Epithelial cell of proximal tubule (primary cell): ENCODE data around the gene CELSR1. TPM values are rescaled to one million over a fixed set of nuclear protein-coding genes. Genes with fewer than 3 reads are reported as not detected.
A peak's percentile ranks its signal among the peaks of the same experiment; 100 is the strongest.

Experiments used
- DNase-seq: peaks from one replicate; pipeline ENCODE4 v3.0.0-alpha.2; 2011; ENCODE audit warnings: low read depth
- H3K4me3 ChIP-seq: 2 replicates; pipeline ENCODE4 v1.5.1; 2011; ENCODE audit warnings: low read depth, mild to moderate bottlenecking, low read length
- total RNA-seq: library from RNA; depleted of rRNA; stranded (reverse); fragments of >200 nt; gene quantifications from 2 replicates; pipeline ENCODE4 v1.2.3, GENCODE V29; 2015
- TF ChIP-seq, protein P1 (sequence below): conservative IDR thresholded peaks from 2 replicates; pipeline ENCODE4 v1.5.1; 2012; ENCODE audit warnings: low read depth, mild to moderate bottlenecking, low read length

Gene CELSR1
- total RNA-seq, 1 donor from 2014 or later: 85.0 TPM

DNA sequence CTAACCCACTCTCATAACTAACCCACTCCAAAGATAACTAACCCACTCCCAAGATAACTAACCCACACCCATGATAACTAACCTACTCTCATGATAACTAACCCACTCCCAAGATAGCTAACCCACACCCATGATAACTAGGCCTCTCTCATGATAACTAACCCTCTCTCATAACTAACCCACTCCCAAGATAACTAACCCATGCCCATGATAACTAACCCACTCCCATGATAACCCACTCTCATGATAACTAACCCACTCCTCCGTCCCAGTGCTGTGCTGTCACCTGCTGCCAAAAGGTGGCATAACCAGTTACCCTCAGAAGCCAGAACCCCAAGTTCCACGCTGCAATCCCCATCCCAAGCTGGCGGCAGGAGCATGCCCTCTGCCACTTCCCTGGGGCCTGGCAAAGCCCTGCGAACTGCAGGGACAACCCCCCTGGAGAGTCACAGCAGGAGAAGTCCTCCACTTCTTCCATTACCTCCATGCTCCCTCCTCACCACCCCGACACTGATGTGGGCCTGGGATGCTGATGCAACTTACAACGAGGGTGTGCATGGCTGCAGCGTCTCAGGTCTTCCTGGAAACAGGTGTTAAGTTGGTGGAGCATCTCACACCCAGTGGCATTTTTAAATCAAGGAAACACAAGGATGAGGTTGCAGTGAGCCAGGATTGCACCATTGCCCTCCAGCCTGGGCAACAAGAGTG is 30.8 kb upstream of the CELSR1 start:
- no peak overlapping the region for H3K4me3 ChIP-seq
- TF ChIP-seq, protein P1, sequence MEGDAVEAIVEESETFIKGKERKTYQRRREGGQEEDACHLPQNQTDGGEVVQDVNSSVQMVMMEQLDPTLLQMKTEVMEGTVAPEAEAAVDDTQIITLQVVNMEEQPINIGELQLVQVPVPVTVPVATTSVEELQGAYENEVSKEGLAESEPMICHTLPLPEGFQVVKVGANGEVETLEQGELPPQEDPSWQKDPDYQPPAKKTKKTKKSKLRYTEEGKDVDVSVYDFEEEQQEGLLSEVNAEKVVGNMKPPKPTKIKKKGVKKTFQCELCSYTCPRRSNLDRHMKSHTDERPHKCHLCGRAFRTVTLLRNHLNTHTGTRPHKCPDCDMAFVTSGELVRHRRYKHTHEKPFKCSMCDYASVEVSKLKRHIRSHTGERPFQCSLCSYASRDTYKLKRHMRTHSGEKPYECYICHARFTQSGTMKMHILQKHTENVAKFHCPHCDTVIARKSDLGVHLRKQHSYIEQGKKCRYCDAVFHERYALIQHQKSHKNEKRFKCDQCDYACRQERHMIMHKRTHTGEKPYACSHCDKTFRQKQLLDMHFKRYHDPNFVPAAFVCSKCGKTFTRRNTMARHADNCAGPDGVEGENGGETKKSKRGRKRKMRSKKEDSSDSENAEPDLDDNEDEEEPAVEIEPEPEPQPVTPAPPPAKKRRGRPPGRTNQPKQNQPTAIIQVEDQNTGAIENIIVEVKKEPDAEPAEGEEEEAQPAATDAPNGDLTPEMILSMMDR: peak; percentile 25

DNA sequence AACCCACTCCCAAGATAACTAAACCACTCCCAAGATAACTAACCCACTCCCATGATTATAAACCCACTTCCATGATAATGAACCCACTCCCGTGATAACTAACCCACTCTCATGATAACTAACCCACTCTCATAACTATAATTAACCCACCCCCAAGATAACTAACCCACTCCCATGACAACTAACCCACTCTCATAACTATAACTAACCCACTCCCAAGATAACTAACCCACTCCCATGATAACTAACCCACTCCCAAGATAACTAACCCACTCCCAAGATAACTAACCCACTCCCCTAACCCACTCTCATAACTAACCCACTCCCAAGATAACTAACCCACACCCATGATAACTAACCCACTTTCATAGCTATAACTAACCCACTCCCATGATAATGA is 30.1 kb upstream of the CELSR1 start:
- no peak for DNase-seq

More for the DNA sequence above, 30.8 kb upstream of the CELSR1 start:
- DNase-seq: no peak

DNA sequence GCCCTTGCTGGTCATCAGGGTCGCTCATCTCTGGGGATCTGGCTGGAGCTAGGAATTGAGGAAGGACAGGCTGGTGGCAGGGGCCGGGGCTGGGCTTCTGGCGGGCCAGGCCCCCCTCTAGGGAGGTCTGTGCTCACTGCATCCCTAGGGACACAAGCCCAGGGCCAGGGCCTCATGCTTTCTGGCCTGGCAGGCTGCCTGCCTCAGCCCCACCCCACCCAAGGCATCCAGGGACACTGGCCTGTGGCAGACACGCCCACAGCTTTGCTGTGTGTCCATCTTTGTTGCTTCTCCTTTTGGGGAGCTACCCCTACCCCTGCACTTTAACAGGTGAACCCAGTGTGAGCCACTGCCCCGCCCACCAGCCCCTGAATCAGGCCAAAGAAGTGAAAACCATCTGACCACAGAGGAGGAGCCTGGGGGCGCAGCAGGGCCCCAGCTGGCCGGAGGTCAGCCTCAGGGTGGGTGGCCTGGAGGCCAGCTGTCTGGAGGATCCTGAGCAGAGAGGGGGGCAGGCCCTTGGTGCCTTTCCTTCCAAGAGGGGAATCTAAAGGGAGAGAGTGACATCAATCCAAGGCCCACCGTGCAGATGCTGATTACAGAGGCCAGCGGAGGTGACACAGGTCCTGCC is 26.8 kb upstream of the CELSR1 start:
- no peak for DNase-seq
- TF ChIP-seq, protein P1: no peak

More for the DNA sequence above, 30.1 kb upstream of the CELSR1 start:
- TF ChIP-seq, protein P1: no peak
- no peak overlapping the region for H3K4me3 ChIP-seq

DNA sequence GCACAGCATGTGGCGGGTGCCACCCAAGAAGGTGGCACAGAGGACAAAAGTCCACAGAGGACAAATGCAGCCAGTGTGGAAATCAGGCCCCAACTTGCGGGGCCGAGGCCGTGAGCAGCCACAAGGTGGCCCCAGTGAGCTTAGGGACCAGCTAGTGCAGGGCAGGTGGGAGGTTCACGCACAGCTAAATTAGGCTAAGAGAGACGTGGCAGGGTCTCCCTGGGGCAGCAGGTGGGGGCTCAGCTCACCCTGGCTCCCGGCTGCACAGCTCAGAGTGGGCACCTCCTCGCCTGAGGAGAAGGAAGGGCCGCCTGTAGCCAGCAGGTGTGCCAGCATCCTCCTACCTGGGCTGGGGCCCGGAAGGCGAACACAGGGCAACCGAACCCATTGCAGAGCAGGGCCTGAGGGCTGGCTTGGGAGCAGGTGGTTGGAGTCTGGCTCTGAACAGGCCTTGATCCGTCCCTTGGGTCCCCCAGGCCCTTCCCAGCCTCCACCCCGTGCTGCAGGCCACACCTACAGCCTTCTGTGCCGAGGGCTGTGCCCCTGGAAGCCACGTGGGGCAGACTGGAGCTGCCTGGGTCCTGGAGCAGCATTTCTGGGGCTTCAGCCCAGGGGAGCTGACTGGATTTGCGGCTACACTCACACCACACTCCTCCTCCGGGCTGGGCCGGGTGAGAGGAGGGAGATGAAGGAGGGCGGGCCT is 26.1 kb upstream of the CELSR1 start:
- TF ChIP-seq, protein P1: peak; percentile 82
- DNase-seq: no peak
- H3K4me3 ChIP-seq: peak overlapping the region; percentile 39

More for the DNA sequence above, 26.8 kb upstream of the CELSR1 start:
- H3K4me3 ChIP-seq: no peak overlapping the region

DNA sequence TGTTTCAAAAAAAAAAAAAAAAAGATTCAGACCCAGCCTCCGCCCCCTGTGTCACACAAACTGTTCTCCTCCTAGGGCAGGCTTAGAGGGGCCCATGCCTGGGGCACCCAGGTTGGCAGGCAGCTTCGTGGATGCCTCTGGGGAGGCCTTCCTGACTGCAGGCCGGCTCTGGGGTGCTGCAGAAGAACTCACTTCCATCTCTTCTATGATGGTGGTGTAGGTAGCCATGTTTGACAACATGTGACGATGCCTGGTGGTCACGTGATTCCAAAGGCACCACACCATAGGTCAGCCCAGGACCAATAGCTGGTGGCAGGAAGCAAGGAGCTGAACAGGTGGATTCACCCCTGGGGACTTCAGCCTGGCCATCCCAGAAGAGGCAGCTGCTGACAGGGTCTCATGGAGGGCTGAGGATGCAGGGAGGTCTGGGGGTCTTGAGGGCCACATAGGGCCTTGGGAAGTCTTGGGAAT is 24.1 kb upstream of the CELSR1 start:
- peak overlapping the region; percentile 28 for H3K4me3 ChIP-seq
- TF ChIP-seq, protein P1: no peak
- no peak for DNase-seq

DNA sequence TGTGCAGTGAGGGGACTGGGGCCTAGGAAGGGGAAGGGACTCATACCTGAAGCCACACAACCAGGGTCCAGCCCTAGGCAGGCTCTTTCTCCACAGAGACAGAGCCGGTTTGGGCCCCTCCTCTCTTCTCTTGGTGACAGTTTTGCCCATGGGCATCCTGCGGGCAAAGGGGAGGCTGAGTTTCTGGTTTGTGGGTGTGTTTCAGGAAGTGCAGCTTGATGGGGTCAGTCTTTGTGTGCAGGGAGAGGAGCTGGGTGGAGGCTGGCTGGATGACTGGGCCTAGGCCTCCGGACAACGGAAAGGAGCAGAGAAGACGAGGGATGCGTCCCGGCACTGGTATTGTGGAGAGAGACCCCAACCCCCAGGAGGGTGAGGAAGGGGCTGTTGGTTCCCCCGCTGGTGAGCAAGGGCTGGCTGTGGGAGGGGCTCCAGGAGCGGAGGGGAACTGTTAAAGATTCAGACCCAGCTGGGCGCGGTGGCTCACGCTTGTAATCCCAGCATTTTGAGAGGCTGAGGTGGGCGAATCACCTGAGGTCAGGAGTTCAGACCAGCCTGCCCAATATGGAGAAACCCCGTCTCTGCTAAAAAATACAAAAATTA is 23.4 kb upstream of the CELSR1 start:
- no peak for DNase-seq
- TF ChIP-seq, protein P1: no peak
- H3K4me3 ChIP-seq: no peak overlapping the region
